T47D (cell line): ENCODE results near the gene DLG4.
"Not testable (repeated sequence)": the region's sequence is repeated elsewhere in the genome, so short reads cannot be mapped to it uniquely, and the experiment has no call there.

ENCODE experiments used
- DNase-seq, 2 experiments: peaks; one replicate each; pipeline versions ENCODE4 v3.0.0 to v3.0.0-alpha.2; 2011 to 2012; ENCODE audit warnings: low read depth in 1 of 2, low spot score in 1 of 2
- JUND ChIP-seq: IDR thresholded peaks from 2 replicates; pipeline ENCODE4 v1.6.1; 2012; ENCODE audit warnings: low read depth
- in situ Hi-C: cut with HindIII; loops from 2 replicates; pipeline ENCODE4 v1.10.0; 2016; ENCODE audit warnings: low sequenced_read_pairs, low pct_unique_long_range_greater_than_20kb

Gene DLG4

DNA sequence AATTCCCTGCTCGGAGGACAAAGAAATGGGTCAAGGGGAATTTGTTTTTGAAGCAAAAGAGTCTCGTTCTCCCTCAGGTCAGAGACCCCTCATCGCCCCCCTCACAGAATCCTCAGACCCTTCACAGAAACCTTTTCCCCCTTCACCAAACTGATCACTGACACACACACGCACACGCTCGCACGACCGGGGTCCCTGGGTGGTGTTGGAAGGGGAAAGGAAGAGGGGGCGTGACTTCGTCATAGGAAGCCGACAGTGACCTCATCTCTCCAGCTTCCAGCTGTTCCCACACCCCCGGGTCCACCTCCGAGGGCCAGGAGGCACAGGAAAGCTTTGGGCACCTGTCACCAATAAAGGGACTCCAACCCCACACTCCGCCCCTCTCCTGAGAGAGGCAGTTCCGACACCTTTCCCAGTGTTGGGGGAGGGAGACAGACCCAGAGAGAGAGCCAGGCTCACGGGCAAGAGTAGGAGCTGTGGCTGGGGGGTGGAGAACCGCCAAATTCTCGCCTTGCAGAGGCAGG lies 41.6 kb downstream of the DLG4 start:
- peak in 1 of 2 experiments; percentile 48 for DNase-seq
- no peak for TF ChIP-seq JUND
- in situ Hi-C loops, result no loop called here

DNA sequence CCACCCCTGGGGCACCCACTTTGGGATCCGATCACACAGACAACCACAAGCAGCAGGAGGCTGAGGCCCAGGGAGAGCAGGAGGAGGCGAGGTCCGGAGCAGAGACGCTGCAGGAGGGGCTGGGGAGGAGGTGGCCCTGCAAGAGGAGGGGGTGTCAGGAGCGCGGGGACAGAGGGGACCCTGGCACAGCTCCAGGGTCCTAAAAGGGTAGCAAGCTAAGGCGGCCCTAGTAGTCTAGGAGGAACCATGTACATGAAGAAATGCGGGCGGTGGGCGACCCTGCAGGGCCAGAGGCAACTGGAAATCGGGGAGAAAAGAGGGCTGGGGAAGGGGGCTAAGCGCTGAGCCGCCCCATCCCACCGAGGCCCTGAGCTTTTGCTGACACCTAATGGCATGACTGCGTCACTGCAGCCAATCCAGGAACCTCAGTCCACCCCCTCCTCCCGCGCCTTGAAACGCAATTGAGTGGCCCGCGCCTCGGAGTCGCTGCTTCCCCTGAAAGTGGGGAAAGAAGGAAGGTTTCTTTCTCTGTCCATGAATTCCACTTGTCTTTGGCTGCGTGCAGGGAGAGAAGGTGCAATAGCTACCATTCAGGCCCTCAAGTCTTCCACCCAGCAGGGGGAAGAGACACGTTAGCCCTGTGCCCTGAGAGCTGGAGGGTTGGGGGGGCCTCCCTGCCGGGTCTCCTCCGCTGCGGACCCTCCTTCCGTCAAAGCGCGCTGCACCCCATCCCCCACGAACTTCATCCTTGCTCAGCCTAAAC lies 42.3 kb downstream of the DLG4 start:
- TF ChIP-seq JUND, result no peak
- peak; percentile 63 to 77 for DNase-seq
- in situ Hi-C loops, result no loop called here

DNA sequence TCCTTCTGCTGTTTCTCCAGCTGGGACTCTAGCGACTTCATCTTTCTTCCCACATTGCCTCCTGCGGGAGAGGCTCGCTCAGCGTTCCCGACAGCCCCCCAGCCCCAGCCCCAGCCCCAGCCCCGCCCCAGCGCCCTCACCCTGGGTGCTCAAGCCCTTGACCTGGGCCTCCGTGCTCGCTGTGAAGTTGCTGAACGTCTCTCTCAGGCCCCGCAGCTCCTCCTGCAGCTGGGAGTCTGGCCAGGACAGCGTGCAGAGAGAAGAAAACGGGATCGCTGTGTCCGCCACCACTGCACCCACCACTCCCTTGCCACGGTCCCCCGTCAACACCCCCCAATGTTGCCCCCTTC lies 42.8 kb downstream of the DLG4 start:
- in situ Hi-C loops, result no loop called here
- TF ChIP-seq JUND, result no peak
- no peak for DNase-seq

DNA sequence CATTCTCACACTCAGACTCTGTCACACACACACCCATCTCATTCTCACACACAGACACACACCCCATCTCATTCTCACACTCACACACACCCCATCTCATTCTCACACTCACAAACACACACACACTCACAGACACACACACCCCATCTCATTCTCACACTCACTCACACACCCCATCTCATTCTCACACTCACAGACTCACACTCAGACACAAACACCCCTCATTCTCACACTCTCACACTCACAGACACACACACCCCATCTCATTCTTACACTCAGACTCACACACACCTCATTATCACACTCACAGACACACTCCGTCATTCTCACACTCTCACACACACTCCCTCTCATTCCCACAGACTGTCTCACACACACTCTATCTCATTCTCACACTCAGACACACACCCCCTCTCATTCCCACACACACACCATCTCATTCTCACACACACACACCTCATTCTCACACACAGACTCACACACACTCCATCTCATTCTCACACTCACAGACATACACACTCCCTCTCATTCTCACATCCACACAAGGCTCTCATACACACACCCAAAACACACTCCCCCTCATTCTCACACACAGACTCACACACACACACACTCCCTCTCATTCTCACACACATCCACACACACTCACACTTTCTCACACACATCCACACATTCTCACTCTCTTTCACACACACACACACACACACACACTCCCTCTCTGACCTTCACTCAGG lies 43.4 kb downstream of the DLG4 start:
- no peak for TF ChIP-seq JUND
- in situ Hi-C loops, result no loop called here
- DNase-seq, result no peak

DNA sequence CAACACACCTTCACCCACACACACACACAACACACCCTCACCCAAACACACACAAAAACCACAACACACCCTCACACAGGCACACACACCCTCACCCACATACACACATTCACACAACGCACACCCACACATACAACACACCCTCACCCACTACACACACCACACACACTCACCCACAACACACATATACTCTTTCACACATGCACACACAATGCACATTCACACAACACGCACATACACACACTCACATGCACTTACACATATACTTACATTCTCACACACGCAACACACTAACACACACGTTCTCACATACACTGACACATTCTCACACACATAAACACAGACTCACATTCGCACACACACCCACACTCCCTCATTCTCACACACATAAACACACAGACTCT lies 44.3 kb downstream of the DLG4 start:
- no peak for TF ChIP-seq JUND
- in situ Hi-C loops, result no loop called here
- no peak for DNase-seq

DNA sequence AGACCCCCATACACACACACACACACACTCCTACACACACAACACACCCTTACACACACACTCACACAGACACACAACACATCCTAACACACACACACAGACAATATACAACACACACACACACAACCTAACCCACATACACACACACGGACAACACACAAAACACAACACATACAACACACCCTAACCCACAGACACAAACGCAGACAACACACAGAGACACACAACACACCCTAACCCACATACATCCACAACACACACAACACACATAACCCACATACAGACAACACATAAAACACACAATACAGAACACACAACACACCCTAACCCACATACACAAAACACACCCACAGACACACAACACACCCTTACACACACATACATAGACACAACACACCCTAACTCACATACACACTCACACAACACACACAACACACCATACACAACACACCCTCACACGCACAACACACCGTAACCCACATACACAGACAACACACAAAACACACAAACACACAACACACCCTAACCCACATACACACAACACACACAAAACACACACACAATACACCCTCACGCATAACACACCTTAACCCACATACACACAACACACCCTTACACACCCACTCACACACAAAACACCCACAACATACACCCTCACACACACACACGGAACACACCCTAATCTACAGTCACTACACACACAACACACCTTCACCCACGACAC lies 44.9 kb downstream of the DLG4 start:
- in situ Hi-C loops, result no loop called here
- no peak for TF ChIP-seq JUND
- DNase-seq, result no peak

DNA sequence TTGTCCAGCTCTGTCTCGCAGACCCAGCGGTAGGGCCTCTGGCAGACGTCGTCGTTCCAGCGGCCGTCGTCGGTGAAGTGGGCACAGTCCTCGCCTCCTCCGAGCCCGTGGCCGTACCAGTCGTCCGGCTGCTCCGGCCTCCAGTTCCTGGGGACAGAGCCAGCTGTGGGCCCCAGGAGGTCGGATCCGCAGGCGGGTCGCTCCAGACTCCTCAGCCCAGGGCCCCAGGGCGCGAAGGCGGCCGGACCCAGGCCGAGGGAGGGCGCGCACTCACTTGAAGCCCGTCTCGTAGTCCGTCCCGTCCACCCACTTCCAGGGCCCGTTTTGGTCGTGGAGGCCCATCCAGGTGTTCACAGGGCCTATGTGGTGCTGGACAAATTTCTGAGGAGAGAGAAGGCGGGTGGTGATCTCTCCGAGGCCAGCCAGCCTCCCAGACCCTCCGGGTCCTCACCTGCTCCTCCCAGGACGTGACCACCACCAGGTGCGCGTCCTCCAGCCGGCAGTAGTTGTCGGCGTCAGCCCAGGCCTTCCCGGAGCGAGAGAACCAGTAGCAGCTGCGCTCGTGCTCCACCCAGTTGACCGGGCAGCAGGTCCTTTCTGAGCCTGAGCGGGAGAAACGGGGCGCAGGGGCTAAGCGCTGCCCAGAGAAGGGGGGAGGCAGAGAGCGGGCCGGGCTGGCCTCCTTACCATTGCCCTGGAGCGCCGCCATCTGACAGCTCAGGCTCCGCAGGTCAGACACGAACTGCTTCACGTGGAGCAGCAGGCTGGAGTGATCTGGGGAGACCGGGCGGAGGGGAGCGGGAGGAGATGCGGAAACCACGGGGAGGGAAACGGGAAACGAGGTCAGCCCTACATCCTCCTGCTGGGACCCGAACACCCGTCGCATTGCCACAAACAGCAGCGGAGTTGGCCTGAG lies 45.7 kb downstream of the DLG4 start:
- in situ Hi-C loops, result no loop called here
- no peak for DNase-seq
- TF ChIP-seq JUND, result no peak

DNA sequence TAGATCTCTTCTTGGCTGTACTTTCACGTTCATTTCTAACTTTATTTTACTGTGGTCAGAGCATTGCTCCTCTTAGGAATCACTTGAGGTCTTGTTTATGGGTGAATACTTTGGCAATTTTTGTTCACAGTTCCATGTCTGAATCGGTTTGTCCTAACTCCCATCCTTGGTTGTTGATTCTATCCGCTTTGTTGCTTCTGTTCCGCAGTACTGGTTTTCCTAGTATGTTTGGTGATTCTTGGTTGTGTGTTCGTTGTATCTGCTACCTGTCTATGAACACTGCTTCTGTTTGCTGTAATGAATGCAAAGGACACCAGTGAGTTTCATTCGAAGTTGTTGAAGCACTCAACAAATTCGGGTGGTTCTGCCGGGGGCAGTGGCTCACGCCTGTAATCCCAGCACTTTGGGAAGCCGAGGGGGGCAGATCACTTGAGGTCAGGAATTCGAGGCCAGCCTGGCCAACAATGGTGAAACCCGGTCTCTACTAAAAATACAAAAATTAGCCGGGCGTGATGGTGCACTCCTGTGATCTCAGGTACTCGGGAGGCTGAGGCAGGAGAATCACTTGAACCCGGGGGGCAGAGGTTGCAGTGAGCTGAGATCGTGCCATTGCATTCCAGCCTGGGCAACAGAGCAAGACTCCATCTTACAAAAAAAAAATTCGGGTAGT lies 47.0 kb downstream of the DLG4 start:
- in situ Hi-C loops, DNase-seq: not testable (repeated sequence)

DNA sequence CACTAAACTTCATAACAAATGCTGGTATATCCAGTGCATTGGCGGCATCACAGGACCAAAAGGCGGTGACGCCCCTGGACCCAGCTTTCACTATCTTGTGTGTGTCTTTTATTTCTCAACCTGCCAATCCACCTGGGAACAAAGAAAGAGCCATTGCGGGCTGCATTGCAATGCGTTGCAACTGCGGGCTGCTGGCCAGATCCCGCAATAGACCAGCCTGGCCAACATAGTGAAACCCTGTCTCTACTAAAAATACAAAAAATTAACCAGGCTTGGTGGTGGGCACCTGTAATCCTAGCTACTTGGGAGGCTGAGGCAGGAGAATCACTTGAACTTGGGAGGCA lies 50.1 kb downstream of the DLG4 start:
- DNase-seq, in situ Hi-C loops: not testable (repeated sequence)

DNA sequence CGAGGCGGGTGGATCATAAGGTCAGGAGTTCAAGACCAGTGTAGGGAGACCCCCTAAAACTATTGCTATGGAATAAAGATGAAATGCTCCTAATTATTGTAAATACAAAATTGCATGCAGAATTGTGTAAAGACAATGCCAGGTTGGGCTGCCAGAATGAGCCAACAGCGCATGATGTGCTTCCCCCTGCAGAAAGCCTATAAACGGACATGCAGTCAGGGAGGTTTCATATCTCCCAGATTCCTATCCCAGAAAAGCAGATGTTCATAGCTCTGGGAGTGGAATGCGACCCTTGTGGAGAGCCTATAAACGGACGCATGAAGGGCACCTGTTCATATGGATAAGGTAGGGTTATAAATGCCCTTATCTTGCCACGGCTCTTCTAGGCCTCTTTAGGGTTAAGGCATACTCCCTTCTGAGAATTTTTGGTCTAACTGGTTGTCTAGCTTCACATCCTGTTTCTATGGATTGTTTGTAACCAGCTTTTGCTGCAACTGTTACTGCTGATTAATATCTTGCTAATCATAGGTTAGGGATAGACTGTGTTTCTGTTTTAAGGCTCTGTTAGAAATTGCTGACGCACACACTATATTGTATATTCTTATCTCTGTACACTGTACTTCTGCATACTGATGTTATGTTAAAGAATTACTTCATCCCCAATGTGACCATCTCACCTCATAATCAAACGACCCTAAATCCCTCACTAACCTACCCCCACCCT lies 50.6 kb downstream of the DLG4 start:
- DNase-seq, in situ Hi-C loops: not testable (repeated sequence)

DNA sequence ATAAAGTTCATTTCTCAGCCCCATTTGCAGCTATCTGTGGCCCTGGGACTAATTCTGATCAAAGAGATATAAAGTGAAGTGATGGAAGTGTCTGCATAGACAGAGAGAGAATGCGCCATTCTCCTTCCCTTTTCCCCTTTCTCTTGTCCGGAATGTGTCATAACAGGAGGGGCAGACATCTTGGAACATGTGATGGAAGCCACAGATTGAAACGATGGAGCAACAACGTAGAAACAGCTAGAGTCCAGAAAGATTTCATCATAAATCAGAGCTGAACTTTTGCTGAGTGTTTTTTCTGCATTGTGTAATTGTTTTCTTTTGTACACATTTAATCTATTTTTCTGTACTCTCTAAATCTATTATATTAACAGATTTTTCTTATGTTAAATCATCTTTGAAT lies 51.8 kb downstream of the DLG4 start:
- in situ Hi-C loops, result no loop called here
- no peak for DNase-seq

More for the DNA sequence above, 51.8 kb downstream of the DLG4 start:
- no peak for TF ChIP-seq JUND
